Measurements from ENCODE around the gene PPFIA2. TPM values are rescaled to one million over a fixed set of nuclear protein-coding genes. Genes with fewer than 3 reads are reported as not detected.

PPFIA2 gene
- total RNA-seq, 3 donors from 2014 or later, result 1.1 to 2.9 (median 2.6) TPM

- DNase-seq (no peak), ATAC-seq (no peak)
- no peaks in the 10 kb centered on the region for H3K36me3 ChIP-seq (ENCODE audit: low read depth)
- no peak for TF ChIP-seq CTCF (IDR thresholded peaks at IDR 0.05)
- no peaks in the 10 kb centered on the region for H3K4me1 ChIP-seq (ENCODE audit: low read depth)
- H3K4me3 ChIP-seq, result no peak overlapping the region
- intact Hi-C loops (cut with DNase I, micrococcal nuclease), result no loop called here
- no peaks in the 10 kb centered on the region for H3K9me3 ChIP-seq
These were observed 377.2 kb downstream of the PPFIA2 start for GRCh38 chr12:81381951-81382350.

- DNase-seq (no peak), ATAC-seq (no peak)
- intact Hi-C loops (cut with DNase I, micrococcal nuclease), result no loop called here
These were observed 380.4 kb downstream of the PPFIA2 start for GRCh38 chr12:81378601-81379285.

GRCh38 chr12:81377771-81378170 lies 381.4 kb downstream of the PPFIA2 start:
- no peak for TF ChIP-seq CTCF (IDR thresholded peaks at IDR 0.05)
- H3K9me3 ChIP-seq, result no peaks in the 10 kb centered on the region
- no peak for ATAC-seq

More at GRCh38 chr12:81378601-81379285, 380.4 kb downstream of the PPFIA2 start:
- Histone ChIP-seq H3K4me3 (no peak overlapping the region), H3K9me3 (no peaks in the 10 kb centered on the region), H3K4me1 (ENCODE audit: low read depth) (no peaks in the 10 kb centered on the region), H3K36me3 (ENCODE audit: low read depth) (no peaks in the 10 kb centered on the region)
- no peak for TF ChIP-seq CTCF (IDR thresholded peaks at IDR 0.05)

GRCh38 chr12:81375969-81376368 lies 383.2 kb downstream of the PPFIA2 start:
- TF ChIP-seq CTCF (IDR thresholded peaks at IDR 0.05), result no peak
- Histone ChIP-seq H3K36me3 (ENCODE audit: low read depth) (no peaks in the 10 kb centered on the region), H3K4me1 (ENCODE audit: low read depth) (no peaks in the 10 kb centered on the region), H3K4me3 (no peak overlapping the region), H3K9me3 (no peaks in the 10 kb centered on the region)
- ATAC-seq (no peak), DNase-seq (no peak)
- intact Hi-C loops (cut with DNase I, micrococcal nuclease), result no loop called here

More at GRCh38 chr12:81377771-81378170, 381.4 kb downstream of the PPFIA2 start:
- H3K4me3 ChIP-seq, result no peak overlapping the region
- DNase-seq, result no peak
- no peaks in the 10 kb centered on the region for H3K36me3 ChIP-seq (ENCODE audit: low read depth)
- no peaks in the 10 kb centered on the region for H3K4me1 ChIP-seq (ENCODE audit: low read depth)
- intact Hi-C loops (cut with DNase I, micrococcal nuclease), result no loop called here

GRCh38 chr12:81370456-81370855 lies 388.7 kb downstream of the PPFIA2 start:
- no peaks in the 10 kb centered on the region for H3K36me3 ChIP-seq (ENCODE audit: low read depth)
- no peaks in the 10 kb centered on the region for H3K9me3 ChIP-seq
- TF ChIP-seq CTCF (IDR thresholded peaks at IDR 0.05), result no peak
- no peak overlapping the region for H3K4me3 ChIP-seq
- H3K4me1 ChIP-seq (ENCODE audit: low read depth), result no peaks in the 10 kb centered on the region
- ATAC-seq, result no peak
- intact Hi-C loops (cut with DNase I, micrococcal nuclease), result no loop called here
- DNase-seq, result no peak

Measured in mucosa of descending colon (tissue), 3 donors.